Fibroblast of lung (primary cell): ENCODE measurements around the gene BAIAP3.

ENCODE experiments used
- CTCF ChIP-seq, 2 donors: IDR thresholded peaks in 1 of 2; conservative IDR thresholded peaks in 1 of 2; 1 replicate in 1 of 2; 2 replicates in 1 of 2; pipeline ENCODE4 v1.5.1; 2011 to 2012; ENCODE audit warnings: low read length in 2 of 2, control low read depth in 1 of 2, inconsistent platforms in 1 of 2, low read depth in 1 of 2, mild to moderate bottlenecking in 1 of 2
- EZH2 ChIP-seq: IDR thresholded peaks from 2 replicates; pipeline ENCODE4 v1.5.1; 2012; ENCODE audit warnings: low read length, control low read depth, mild to moderate bottlenecking; ENCODE audit errors: missing control alignments

- no peak for TF ChIP-seq EZH2
- TF ChIP-seq CTCF (conservative IDR thresholded peaks at IDR 0.05 in 1 of 2, IDR thresholded peaks at IDR 0.05 in 1 of 2; ENCODE audit: low read depth in 1 of 2, low read length in 2 of 2), result no peak
Observed at GRCh38 chr16:1385232-1385631, 51.8 kb downstream of the BAIAP3 start.
